ENCODE data around the gene NKAIN2. TPM values are rescaled to one million over a fixed set of nuclear protein-coding genes. Genes with fewer than 3 reads are reported as not detected.

Gene NKAIN2
- total and polyA plus RNA-seq, 7 donors = 0.08 to 13.5 (median 1.1) TPM

- no peak for DNase-seq
- 40 to 72% (median 43%) methylated on average over 3 of the region's 3 CpGs for WGBS, 3 donors
- TF ChIP-seq, protein P1, sequence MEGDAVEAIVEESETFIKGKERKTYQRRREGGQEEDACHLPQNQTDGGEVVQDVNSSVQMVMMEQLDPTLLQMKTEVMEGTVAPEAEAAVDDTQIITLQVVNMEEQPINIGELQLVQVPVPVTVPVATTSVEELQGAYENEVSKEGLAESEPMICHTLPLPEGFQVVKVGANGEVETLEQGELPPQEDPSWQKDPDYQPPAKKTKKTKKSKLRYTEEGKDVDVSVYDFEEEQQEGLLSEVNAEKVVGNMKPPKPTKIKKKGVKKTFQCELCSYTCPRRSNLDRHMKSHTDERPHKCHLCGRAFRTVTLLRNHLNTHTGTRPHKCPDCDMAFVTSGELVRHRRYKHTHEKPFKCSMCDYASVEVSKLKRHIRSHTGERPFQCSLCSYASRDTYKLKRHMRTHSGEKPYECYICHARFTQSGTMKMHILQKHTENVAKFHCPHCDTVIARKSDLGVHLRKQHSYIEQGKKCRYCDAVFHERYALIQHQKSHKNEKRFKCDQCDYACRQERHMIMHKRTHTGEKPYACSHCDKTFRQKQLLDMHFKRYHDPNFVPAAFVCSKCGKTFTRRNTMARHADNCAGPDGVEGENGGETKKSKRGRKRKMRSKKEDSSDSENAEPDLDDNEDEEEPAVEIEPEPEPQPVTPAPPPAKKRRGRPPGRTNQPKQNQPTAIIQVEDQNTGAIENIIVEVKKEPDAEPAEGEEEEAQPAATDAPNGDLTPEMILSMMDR (IDR thresholded peaks at IDR 0.05) = no peak
- H3K27ac ChIP-seq = no peak overlapping the region
- no peaks in the 10 kb centered on the region for H3K9me3 ChIP-seq
- no peak overlapping the region for H3K4me3 ChIP-seq
- H3K4me1 ChIP-seq = peaks cover 22% of the 10 kb centered on the region
- H3K36me3 ChIP-seq (ENCODE audit: insufficient read depth in 1 of 2, low read depth in 1 of 2) = no peaks in the 10 kb centered on the region
- ATAC-seq = peak in 2 of 4 donors; percentile 13 to 37
- H3K27me3 ChIP-seq (ENCODE audit: insufficient read depth in 3 of 3, low read length in 2 of 3) = no peaks in the 10 kb centered on the region
- intact Hi-C loops (cut with DNase I) = no loop called here
Measured at GRCh38 chr6:123829302-123829953, 25.8 kb downstream of the NKAIN2 start.

- H3K36me3 ChIP-seq (ENCODE audit: insufficient read depth in 1 of 2, low read depth in 1 of 2) = no peaks in the 10 kb centered on the region
- TF ChIP-seq, protein P1 (IDR thresholded peaks at IDR 0.05) = no peak
- H3K4me1 ChIP-seq = peaks cover 22% of the 10 kb centered on the region
- ATAC-seq (no peak), DNase-seq (no peak)
- H3K27ac ChIP-seq = no peak overlapping the region
- WGBS, 3 donors = 18 to 28% (median 22%) methylated on average over 3 of the region's 3 CpGs
- H3K9me3 ChIP-seq = no peaks in the 10 kb centered on the region
- intact Hi-C loops (cut with DNase I) = no loop called here
- no peak overlapping the region for H3K4me3 ChIP-seq
- H3K27me3 ChIP-seq (ENCODE audit: insufficient read depth in 3 of 3, low read length in 2 of 3) = no peaks in the 10 kb centered on the region
Measured at GRCh38 chr6:123830120-123830519, 26.5 kb downstream of the NKAIN2 start.

DNA sequence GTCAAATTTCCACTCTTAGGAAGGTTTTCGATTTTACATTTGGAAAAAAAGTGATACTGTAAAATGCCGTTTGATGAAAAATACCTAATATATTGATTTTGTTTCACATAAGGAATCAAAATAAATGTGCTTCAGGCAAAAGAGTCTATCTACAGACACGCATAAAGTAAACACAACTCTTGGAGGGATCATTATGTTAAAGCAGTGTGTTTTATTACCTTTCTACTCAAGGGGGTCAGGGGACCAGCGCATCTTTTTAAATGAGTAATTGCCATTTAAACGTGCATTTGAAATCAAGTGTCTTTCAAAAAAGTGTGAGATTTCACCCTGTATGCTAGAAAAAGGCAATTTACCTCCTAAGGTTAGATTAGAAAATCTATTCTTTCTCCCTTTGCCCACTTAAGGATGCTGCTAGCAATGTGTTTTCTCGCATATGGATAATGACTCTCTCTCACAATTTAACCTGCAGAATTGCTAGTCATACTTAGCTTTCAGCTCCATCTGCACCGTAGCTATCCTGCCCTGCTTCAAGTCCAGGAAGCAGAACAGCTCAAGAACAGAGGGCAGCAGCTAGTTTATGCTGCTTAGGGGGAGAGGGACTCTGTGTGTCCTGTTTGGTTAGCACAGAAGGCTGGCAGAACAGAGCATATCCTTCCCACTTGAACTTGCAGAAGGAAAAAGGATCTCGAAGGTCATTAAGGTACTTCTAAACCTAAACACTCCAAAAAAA, 35.0 kb downstream of the NKAIN2 start:
- Histone ChIP-seq H3K27me3 (ENCODE audit: insufficient read depth in 3 of 3, low read length in 2 of 3) (no peaks in the 10 kb centered on the region), H3K27ac (no peak overlapping the region), H3K9me3 (no peaks in the 10 kb centered on the region), H3K4me1 (no peaks in the 10 kb centered on the region), H3K4me3 (no peak overlapping the region), H3K36me3 (ENCODE audit: insufficient read depth in 1 of 2, low read depth in 1 of 2) (no peaks in the 10 kb centered on the region)
- intact Hi-C loops (cut with DNase I) = no loop called here
- DNase-seq (no peak), ATAC-seq (no peak)
- TF ChIP-seq, protein P1 (IDR thresholded peaks at IDR 0.05) = no peak
- WGBS, 3 donors = 54 to 59% (median 54%) methylated on average over 8 of the region's 8 CpGs

GRCh38 chr6:123841067-123841896, 37.6 kb downstream of the NKAIN2 start:
- no peak for ATAC-seq
- Histone ChIP-seq H3K27me3 (ENCODE audit: insufficient read depth in 3 of 3, low read length in 2 of 3) (no peaks in the 10 kb centered on the region), H3K27ac (no peak overlapping the region), H3K4me3 (no peak overlapping the region), H3K4me1 (no peaks in the 10 kb centered on the region), H3K9me3 (no peaks in the 10 kb centered on the region), H3K36me3 (ENCODE audit: insufficient read depth in 1 of 2, low read depth in 1 of 2) (no peaks in the 10 kb centered on the region)
- TF ChIP-seq, protein P1 (IDR thresholded peaks at IDR 0.05) = no peak
- no peak for DNase-seq
- intact Hi-C loops (cut with DNase I) = no loop called here
- 47 to 53% (median 48%) methylated on average over 6 of the region's 6 CpGs for WGBS, 3 donors
